GM18502 (cell line): ENCODE measurements around the gene SOS2.
"Not testable (repeated sequence)": the region's sequence is repeated elsewhere in the genome, so short reads cannot be mapped to it uniquely, and the experiment has no call there.

Experiments
- ATAC-seq: cut with Tn5 transposase; IDR thresholded peaks from one replicate; pipeline ENCODE4 v1.9.1; 2021; ENCODE audit warnings: mild to moderate bottlenecking; ENCODE audit not compliant: unreplicated experiment, poor library complexity

SOS2 gene

DNA sequence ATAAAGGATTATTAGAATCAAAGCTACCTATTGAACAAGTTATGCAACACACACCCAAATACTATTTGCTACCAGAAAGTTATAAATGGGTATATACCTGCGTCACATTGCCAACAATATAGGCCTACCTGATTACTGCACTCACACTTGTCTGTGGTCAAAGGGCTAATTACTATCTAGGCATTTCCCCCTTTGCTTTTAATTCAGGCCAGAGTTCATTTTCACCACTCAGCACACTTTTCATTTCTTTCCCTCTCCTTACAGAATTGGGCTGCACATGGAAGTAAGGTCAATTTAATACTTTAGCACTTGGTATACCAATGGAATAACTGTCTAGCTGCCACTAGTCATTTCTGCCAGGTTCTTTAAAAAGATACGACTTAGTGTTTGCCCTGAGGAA is 1.7 kb downstream of the SOS2 start:
- ATAC-seq = no peak

- ATAC-seq = no peak
Observed at GRCh38 chr14:50228313-50228712, 3.1 kb downstream of the SOS2 start.

- no peak for ATAC-seq
Observed at GRCh38 chr14:50225974-50226297, 5.4 kb downstream of the SOS2 start.

- ATAC-seq = no peak
Observed at GRCh38 chr14:50225067-50225973, 6.1 kb downstream of the SOS2 start.

DNA sequence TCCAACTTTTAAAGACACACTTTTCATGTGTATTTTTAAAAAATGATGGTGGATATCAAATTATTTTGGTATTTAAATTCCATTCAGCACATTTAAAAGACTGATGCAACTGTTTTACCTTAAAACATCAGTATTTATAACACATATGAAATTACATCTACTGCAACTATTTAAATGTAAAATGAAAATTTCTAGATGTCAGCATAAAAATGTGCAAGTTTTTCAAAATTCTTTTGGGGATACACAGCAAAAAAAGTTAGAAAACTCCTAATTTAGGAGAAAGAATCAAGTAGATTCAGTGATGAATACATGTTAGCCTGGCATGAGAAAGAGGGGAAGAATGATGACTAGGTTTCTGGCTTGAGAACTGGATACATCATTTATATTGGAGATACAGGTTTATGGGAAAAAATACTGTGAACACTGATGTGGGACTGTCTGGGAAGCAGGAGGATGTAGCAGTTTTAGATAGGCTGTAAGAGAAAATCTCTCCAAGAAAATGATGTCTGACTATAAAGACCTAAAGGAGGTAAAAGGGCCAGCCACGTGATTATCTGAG is 9.2 kb downstream of the SOS2 start:
- ATAC-seq = no peak

- no peak for ATAC-seq
Observed at GRCh38 chr14:50218501-50218900, 12.9 kb downstream of the SOS2 start.

DNA sequence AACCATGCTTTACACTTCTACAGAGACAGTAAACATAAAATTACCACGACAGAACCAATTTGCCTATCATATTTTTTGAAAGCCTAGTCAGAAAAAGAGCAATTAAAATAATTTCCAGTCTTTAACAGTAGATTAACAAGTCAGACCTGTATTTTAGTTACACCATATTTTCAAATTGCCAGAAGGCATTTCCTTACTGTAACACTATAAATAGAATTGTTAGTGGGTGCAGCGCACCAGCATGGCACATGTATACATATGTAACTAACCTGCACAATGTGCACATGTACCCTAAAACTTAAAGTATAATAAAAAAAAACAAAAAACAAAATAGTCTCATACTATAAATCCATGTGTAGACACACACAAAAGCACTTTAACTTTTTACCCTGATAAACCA is 16.0 kb downstream of the SOS2 start:
- no peak for ATAC-seq

- ATAC-seq = no peak
Observed at GRCh38 chr14:50213795-50214194, 17.6 kb downstream of the SOS2 start.

- no peak for ATAC-seq
Observed at GRCh38 chr14:50212726-50213125, 18.7 kb downstream of the SOS2 start.

DNA sequence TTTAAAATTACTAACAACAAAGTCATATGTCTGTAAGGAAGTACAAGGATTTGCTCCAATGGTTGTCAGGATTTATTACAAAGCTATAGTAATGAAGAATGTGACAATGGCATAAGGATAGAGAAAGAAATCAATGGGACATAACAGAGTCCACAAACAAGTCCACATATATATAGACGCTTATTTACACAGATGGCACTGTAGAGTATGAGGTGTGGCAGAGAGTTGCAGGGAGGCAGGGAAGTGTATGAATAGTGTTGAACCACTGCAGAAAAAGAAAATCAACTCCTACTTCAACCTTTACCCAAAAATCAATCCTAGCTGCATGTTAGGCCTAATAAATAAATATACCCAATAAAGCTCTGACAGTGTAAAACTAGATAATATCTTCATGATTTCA is 21.3 kb downstream of the SOS2 start:
- no peak for ATAC-seq

GRCh38 chr14:50198499-50198898 is 32.9 kb downstream of the SOS2 start:
- no peak for ATAC-seq

GRCh38 chr14:50191499-50191898 is 39.9 kb downstream of the SOS2 start:
- no peak for ATAC-seq

DNA sequence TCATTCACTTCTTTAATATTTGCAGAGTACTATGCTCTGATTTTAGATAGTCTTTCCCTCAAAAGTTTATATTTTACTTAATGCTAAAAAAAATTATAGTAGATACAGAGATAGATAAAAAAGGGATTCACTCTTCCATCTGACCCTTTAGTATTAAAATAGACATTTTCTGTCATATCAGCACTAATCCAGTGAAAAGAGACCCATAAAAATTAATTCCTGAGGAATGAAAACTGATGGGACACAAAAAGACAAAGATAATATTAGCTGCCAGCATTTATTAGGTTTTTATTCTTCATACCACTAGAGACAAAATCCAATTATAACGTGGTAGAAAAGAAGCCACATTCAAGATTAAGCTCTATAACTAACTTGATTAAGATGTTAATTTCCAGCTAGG is 45.3 kb downstream of the SOS2 start:
- ATAC-seq = no peak

DNA sequence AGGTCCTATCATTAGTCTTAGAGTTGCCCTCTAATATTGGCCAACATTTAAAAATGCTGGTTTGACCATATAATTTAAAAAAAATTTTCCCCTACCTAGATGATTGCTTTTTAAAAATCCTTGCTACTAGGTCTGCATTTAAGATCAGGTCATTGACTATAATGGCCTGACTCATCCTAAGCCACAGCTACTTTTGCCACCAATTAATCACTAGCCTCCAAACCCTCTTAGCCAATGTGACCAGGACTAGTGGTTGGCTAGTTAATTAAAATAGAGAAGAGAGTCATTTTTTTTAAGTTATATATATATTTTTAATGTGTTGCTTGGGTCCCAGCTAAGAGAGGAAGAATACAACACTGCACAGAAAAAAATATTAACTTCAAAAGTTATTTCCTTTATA is 57.5 kb downstream of the SOS2 start:
- no peak for ATAC-seq

DNA sequence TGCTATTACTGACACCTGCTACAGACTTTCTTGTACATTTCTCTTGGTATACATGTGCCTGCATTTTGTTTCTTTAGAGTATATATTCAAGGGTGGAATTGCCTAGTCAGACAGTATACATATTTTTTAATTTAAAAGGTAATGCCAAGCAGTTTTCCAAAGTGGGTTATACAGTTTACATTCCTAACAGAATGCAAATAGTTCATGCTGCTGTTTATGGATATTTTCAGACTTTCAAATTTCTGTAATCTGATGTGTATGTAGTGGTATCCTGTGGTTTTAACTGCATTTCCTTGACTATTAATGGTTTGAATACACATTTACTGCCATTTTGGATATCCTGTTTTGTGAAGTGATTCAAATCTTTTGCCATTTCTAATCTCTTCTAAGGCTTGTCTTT is 59.5 kb downstream of the SOS2 start:
- no peak for ATAC-seq

GRCh38 chr14:50167381-50167780 is 64.0 kb downstream of the SOS2 start:
- ATAC-seq = not testable (repeated sequence)

DNA sequence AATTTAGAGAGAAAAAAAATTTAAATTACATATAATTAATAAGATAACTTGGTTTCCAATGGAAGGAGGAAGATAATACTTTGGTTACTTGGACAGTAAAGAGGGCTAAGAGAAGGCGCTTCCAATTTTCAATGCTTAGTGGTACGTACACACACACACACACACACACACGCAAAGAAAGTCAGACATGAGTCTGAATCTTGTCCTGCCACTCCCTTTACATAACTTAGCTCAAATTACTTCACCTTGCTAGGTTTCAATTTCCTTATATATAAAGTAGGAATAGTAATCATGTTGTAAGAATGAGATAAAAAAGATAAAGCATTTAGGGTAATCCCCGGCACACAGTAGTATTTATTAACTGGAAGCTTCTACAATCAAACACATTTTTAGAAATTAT is 75.3 kb downstream of the SOS2 start:
- no peak for ATAC-seq

- ATAC-seq = no peak
Observed at GRCh38 chr14:50148799-50149198, 82.6 kb downstream of the SOS2 start.

GRCh38 chr14:50139192-50139591 is 92.2 kb downstream of the SOS2 start:
- no peak for ATAC-seq

DNA sequence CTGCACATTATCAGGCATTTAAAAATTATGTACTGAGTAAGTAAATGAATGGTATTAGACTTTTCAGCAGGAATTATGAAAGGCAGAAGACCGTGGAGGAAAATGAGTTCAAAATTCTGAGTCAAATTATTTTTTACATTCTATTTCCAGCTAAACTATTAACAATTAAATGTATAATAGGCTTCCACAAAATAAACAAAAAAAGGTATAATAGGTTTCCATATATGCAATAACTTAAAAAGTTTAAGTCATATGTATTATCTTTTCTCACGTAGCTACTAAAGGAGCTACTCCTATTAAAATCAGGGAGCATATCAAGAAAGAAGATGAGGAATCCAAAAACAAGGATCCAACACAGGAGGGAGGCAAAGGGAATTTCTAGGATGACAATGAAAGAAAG is 103.6 kb downstream of the SOS2 start:
- no peak for ATAC-seq

DNA sequence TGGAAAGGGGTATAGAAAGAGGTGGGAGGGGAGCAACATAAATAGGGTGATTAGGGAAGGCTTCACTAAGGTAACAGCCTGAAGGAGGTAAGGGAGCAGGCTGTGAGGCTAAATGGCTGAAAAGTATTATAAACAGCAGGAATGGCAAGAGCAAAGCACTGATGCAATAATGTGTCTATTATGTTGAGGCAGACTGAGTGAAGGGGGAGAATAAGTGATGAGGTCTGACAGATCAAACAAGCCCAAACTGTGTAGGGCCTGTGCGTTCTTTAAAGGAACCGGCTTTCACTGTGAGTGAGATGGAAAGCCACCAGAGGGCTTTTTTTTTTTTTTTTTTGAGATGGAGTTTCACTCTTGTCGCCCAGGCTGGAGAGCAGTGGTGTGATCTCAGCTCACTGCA is 108.3 kb downstream of the SOS2 start:
- ATAC-seq = no peak

GRCh38 chr14:50122291-50122690 is 109.1 kb downstream of the SOS2 start:
- no peak for ATAC-seq
